ENCODE data around the gene MORN4. TPM values are rescaled to one million over a fixed set of nuclear protein-coding genes. Genes with fewer than 3 reads are reported as not detected.

The MORN4 gene
- polyA plus RNA-seq, 2 donors: 1.1 to 1.8 TPM

DNA sequence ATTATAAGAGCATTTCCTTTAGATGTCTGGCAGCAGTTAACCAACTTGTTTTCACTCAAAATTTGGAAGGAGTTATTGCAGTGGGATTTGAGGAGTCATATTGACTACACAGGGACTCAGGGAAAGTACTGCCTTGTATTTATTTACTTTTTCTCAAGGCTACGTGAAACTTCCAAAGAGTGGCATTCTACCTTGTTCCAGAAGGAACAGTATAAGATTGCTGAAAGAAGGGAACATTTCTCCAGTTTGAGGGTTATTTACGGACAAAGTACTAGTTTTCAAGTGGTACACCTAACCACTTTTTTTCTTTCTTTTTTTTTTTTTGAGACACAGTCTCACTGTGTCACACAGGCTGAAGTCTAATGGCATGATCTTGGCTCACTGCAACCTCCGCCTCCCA, 5.1 kb downstream of the MORN4 start:
- WGBS, 2 donors: 71 to 78% methylated on average over 3 of the region's 3 CpGs
- peaks cover 0 to 2% of the 10 kb centered on the region in 2 donors for H3K4me1 ChIP-seq (ENCODE audit: control insufficient read depth in 2 of 2, insufficient read depth in 2 of 2, low read length in 1 of 2)
- H3K27me3 ChIP-seq (ENCODE audit: control insufficient read depth in 1 of 2, insufficient read depth in 2 of 2, low read length in 2 of 2): no peaks in the 10 kb centered on the region
- no peak overlapping the region for H3K4me3 ChIP-seq (ENCODE audit: low read depth in 1 of 2, low read length in 2 of 2)
- no peak overlapping the region for H3K27ac ChIP-seq (ENCODE audit: low read depth in 2 of 2, low read length in 1 of 2)
- no peaks in the 10 kb centered on the region for H3K36me3 ChIP-seq (ENCODE audit: control insufficient read depth in 2 of 2, insufficient read depth in 2 of 2, low read length in 1 of 2)
- no peaks in the 10 kb centered on the region for H3K9me3 ChIP-seq (ENCODE audit: control insufficient read depth in 2 of 2, insufficient read depth in 1 of 2, low read depth in 1 of 2, low read length in 1 of 2)

- no peaks in the 10 kb centered on the region for H3K36me3 ChIP-seq (ENCODE audit: control insufficient read depth in 2 of 2, insufficient read depth in 2 of 2, low read length in 1 of 2)
- H3K9me3 ChIP-seq (ENCODE audit: control insufficient read depth in 2 of 2, insufficient read depth in 1 of 2, low read depth in 1 of 2, low read length in 1 of 2): no peaks in the 10 kb centered on the region
- no peaks in the 10 kb centered on the region for H3K4me1 ChIP-seq (ENCODE audit: control insufficient read depth in 2 of 2, insufficient read depth in 2 of 2, low read length in 1 of 2)
- H3K27me3 ChIP-seq (ENCODE audit: control insufficient read depth in 1 of 2, insufficient read depth in 2 of 2, low read length in 2 of 2): no peaks in the 10 kb centered on the region
- 55 to 67% methylated on average over 4 of the region's 4 CpGs for WGBS, 2 donors
- no peak overlapping the region for H3K4me3 ChIP-seq (ENCODE audit: low read depth in 1 of 2, low read length in 2 of 2)
- H3K27ac ChIP-seq (ENCODE audit: low read depth in 2 of 2, low read length in 1 of 2): no peak overlapping the region
Measured at GRCh38 chr10:97627731-97628130, 5.6 kb downstream of the MORN4 start.

GRCh38 chr10:97623277-97623676, 10.0 kb downstream of the MORN4 start:
- no peaks in the 10 kb centered on the region for H3K36me3 ChIP-seq (ENCODE audit: control insufficient read depth in 2 of 2, insufficient read depth in 2 of 2, low read length in 1 of 2)
- whole genome bisulfite sequencing, 2 donors: 78 to 96% methylated on average over 1 of the region's 1 CpG
- no peak overlapping the region for H3K4me3 ChIP-seq (ENCODE audit: low read depth in 1 of 2, low read length in 2 of 2)
- no peaks in the 10 kb centered on the region for H3K4me1 ChIP-seq (ENCODE audit: control insufficient read depth in 2 of 2, insufficient read depth in 2 of 2, low read length in 1 of 2)
- no peaks in the 10 kb centered on the region for H3K9me3 ChIP-seq (ENCODE audit: control insufficient read depth in 2 of 2, insufficient read depth in 1 of 2, low read depth in 1 of 2, low read length in 1 of 2)
- no peaks in the 10 kb centered on the region for H3K27me3 ChIP-seq (ENCODE audit: control insufficient read depth in 1 of 2, insufficient read depth in 2 of 2, low read length in 2 of 2)
- no peak overlapping the region for H3K27ac ChIP-seq (ENCODE audit: low read depth in 2 of 2, low read length in 1 of 2)

DNA sequence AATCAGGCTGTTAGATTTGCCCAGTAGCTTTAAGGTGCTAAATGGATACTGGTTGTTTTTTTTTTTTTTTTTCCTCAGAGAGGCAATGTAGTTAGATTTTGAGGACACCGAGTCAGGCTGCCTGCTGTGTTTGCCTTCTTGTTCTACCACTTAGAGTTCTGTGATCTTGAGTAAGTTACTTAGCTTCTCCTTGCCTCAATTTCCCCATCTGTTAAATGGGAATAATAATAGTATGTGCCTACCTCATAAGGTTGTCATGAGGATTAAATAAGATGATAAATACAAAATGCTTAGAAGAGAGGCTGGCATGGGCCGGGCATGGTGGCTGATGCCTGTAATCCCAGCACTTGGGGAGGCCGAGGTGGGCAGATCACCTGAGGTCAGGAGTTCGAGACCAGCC, 14.6 kb downstream of the MORN4 start:
- Histone ChIP-seq H3K4me1 (ENCODE audit: control insufficient read depth in 2 of 2, insufficient read depth in 2 of 2, low read length in 1 of 2) (no peaks in the 10 kb centered on the region), H3K9me3 (ENCODE audit: control insufficient read depth in 2 of 2, insufficient read depth in 1 of 2, low read depth in 1 of 2, low read length in 1 of 2) (no peaks in the 10 kb centered on the region), H3K27me3 (ENCODE audit: control insufficient read depth in 1 of 2, insufficient read depth in 2 of 2, low read length in 2 of 2) (no peaks in the 10 kb centered on the region), H3K27ac (ENCODE audit: low read depth in 2 of 2, low read length in 1 of 2) (no peak overlapping the region), H3K36me3 (ENCODE audit: control insufficient read depth in 2 of 2, insufficient read depth in 2 of 2, low read length in 1 of 2) (no peaks in the 10 kb centered on the region), H3K4me3 (ENCODE audit: low read depth in 1 of 2, low read length in 2 of 2) (no peak overlapping the region)
- 97% methylated on average over 4 of the region's 4 CpGs for WGBS, 2 donors

GRCh38 chr10:97618285-97618684, 15.0 kb downstream of the MORN4 start:
- Histone ChIP-seq H3K36me3 (ENCODE audit: control insufficient read depth in 2 of 2, insufficient read depth in 2 of 2, low read length in 1 of 2) (no peaks in the 10 kb centered on the region), H3K4me1 (ENCODE audit: control insufficient read depth in 2 of 2, insufficient read depth in 2 of 2, low read length in 1 of 2) (no peaks in the 10 kb centered on the region), H3K27ac (ENCODE audit: low read depth in 2 of 2, low read length in 1 of 2) (no peak overlapping the region), H3K4me3 (ENCODE audit: low read depth in 1 of 2, low read length in 2 of 2) (no peak overlapping the region), H3K27me3 (ENCODE audit: control insufficient read depth in 1 of 2, insufficient read depth in 2 of 2, low read length in 2 of 2) (no peaks in the 10 kb centered on the region), H3K9me3 (ENCODE audit: control insufficient read depth in 2 of 2, insufficient read depth in 1 of 2, low read depth in 1 of 2, low read length in 1 of 2) (no peaks in the 10 kb centered on the region)
- 81 to 95% methylated on average over 4 of the region's 4 CpGs for WGBS, 2 donors

DNA sequence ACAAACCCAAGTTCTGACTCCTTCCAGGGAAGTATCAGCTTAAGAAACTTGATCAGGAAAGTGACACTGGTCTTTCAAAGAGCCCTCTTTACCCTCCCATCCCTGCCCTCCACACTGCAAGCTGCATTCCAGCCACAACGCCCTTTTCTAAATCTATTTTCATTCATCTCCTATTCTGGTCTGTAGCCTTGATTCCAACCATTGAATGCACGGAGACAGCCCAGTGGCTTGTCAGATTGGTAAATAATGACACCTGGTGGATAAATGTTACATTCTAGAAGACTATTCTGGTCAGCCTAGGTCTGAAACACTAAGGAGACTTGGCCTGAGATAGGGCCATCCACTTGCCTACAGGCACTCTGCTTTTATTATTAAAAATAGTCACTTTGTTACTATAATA, 20.9 kb downstream of the MORN4 start:
- Histone ChIP-seq H3K4me1 (ENCODE audit: control insufficient read depth in 2 of 2, insufficient read depth in 2 of 2, low read length in 1 of 2) (no peaks in the 10 kb centered on the region), H3K4me3 (ENCODE audit: low read depth in 1 of 2, low read length in 2 of 2) (no peak overlapping the region), H3K36me3 (ENCODE audit: control insufficient read depth in 2 of 2, insufficient read depth in 2 of 2, low read length in 1 of 2) (no peaks in the 10 kb centered on the region), H3K27me3 (ENCODE audit: control insufficient read depth in 1 of 2, insufficient read depth in 2 of 2, low read length in 2 of 2) (no peaks in the 10 kb centered on the region), H3K9me3 (ENCODE audit: control insufficient read depth in 2 of 2, insufficient read depth in 1 of 2, low read depth in 1 of 2, low read length in 1 of 2) (no peaks in the 10 kb centered on the region), H3K27ac (ENCODE audit: low read depth in 2 of 2, low read length in 1 of 2) (no peak overlapping the region)
- WGBS, 2 donors: 20 to 30% methylated on average over 2 of the region's 2 CpGs

- Histone ChIP-seq H3K27ac (ENCODE audit: low read depth in 2 of 2, low read length in 1 of 2) (no peak overlapping the region), H3K4me1 (ENCODE audit: control insufficient read depth in 2 of 2, insufficient read depth in 2 of 2, low read length in 1 of 2) (no peaks in the 10 kb centered on the region), H3K9me3 (ENCODE audit: control insufficient read depth in 2 of 2, insufficient read depth in 1 of 2, low read depth in 1 of 2, low read length in 1 of 2) (no peaks in the 10 kb centered on the region), H3K4me3 (ENCODE audit: low read depth in 1 of 2, low read length in 2 of 2) (no peak overlapping the region), H3K36me3 (ENCODE audit: control insufficient read depth in 2 of 2, insufficient read depth in 2 of 2, low read length in 1 of 2) (no peaks in the 10 kb centered on the region), H3K27me3 (ENCODE audit: control insufficient read depth in 1 of 2, insufficient read depth in 2 of 2, low read length in 2 of 2) (no peaks in the 10 kb centered on the region)
- WGBS, 2 donors: 86 to 90% methylated on average over 12 of the region's 12 CpGs
Measured at GRCh38 chr10:97611473-97611872, 21.8 kb downstream of the MORN4 start.

DNA sequence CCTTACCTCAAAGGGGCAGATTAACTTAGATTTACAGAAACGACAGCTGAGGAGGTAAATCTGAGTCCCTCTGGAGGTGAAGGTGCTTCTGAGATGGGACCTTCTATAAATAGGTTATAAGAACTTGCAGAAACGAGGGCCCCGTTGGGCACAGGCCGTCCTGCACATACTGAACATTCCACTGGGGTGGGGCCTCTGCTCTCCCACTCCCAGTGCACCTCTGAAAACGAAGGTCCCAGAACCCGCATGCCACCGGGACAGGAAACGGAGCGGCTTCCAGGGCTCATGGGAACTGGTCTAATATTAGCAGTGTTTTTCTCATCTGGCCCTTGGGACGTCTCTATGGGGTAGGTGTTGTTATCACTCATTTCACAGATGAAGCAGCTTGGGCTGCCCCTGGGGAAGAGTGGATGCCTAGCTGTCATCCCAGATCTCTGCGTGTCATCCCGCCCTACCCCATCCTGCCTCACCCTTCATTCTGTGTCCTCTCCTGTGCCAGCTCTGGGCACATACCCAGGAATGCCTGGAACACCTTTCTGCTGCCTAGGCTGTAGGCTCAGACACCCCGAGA, 24.2 kb downstream of the MORN4 start:
- WGBS, 2 donors: 65 to 70% methylated on average over 13 of the region's 13 CpGs
- no peak overlapping the region for H3K27ac ChIP-seq (ENCODE audit: low read depth in 2 of 2, low read length in 1 of 2)
- no peaks in the 10 kb centered on the region for H3K4me1 ChIP-seq (ENCODE audit: control insufficient read depth in 2 of 2, insufficient read depth in 2 of 2, low read length in 1 of 2)
- no peak overlapping the region for H3K4me3 ChIP-seq (ENCODE audit: low read depth in 1 of 2, low read length in 2 of 2)
- no peaks in the 10 kb centered on the region for H3K9me3 ChIP-seq (ENCODE audit: control insufficient read depth in 2 of 2, insufficient read depth in 1 of 2, low read depth in 1 of 2, low read length in 1 of 2)
- H3K36me3 ChIP-seq (ENCODE audit: control insufficient read depth in 2 of 2, insufficient read depth in 2 of 2, low read length in 1 of 2): no peaks in the 10 kb centered on the region
- H3K27me3 ChIP-seq (ENCODE audit: control insufficient read depth in 1 of 2, insufficient read depth in 2 of 2, low read length in 2 of 2): no peaks in the 10 kb centered on the region

DNA sequence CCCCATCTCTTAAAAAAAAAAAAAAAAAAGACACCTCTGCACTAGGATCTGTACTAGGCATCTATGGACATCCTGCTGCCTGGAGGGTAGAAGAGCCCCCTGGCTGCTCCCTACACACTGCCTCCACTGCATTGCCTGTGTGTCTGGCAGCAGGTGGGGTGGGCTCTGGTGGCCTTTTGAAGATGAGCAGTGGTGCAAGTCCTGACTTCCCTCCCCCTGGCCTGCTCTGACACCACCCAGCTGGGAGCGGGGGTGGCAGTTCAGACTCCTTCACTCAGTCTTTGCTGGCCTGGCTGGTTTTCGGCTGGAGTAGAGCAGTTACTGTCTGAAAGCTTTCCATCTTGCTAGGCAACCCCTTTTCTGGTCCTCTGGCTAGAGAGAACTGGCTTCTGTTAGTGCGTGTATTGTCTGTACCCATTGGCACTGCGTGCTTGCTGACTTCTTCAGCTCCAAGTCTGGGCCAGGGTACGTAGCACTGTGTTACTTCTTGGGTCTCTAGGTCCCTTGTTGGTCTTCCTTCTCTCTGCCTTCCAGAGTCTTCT, 26.1 kb downstream of the MORN4 start:
- Histone ChIP-seq H3K4me3 (ENCODE audit: low read depth in 1 of 2, low read length in 2 of 2) (no peak overlapping the region), H3K4me1 (ENCODE audit: control insufficient read depth in 2 of 2, insufficient read depth in 2 of 2, low read length in 1 of 2) (no peaks in the 10 kb centered on the region), H3K27ac (ENCODE audit: low read depth in 2 of 2, low read length in 1 of 2) (no peak overlapping the region), H3K36me3 (ENCODE audit: control insufficient read depth in 2 of 2, insufficient read depth in 2 of 2, low read length in 1 of 2) (no peaks in the 10 kb centered on the region), H3K9me3 (ENCODE audit: control insufficient read depth in 2 of 2, insufficient read depth in 1 of 2, low read depth in 1 of 2, low read length in 1 of 2) (no peaks in the 10 kb centered on the region), H3K27me3 (ENCODE audit: control insufficient read depth in 1 of 2, insufficient read depth in 2 of 2, low read length in 2 of 2) (no peaks in the 10 kb centered on the region)
- 92 to 93% methylated on average over 5 of the region's 5 CpGs for WGBS, 2 donors
